ENCODE data around the gene MNAT1.

The MNAT1 gene

DNA sequence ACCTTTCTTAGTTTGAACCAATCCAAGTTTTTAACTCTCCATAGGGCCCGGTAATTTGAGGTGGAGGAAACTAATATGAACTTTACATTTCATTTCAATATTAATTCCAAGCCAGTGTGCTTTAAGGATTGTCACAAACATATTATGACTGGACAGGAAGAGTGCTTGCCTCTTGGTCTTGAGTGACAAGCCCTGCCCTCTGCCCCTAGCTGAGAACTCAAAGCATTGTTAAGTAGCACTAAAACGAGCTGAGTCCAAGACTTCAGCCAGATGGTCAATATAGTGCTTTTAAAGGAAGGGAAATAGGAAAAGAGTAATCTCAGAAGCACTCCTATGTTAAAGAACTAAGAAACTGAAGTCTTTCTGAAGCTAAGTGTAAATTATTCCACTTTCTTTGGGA is 229.2 kb downstream of the MNAT1 start:
- Histone ChIP-seq H3K36me3 (replicated peaks) (no peaks in the 10 kb centered on the region), H3K27ac (no peak overlapping the region), H3K27me3 (replicated peaks) (no peaks in the 10 kb centered on the region), H3K4me3 (ENCODE audit: low read depth, low read length) (no peak overlapping the region)
- no peak for DNase-seq
- TF ChIP-seq, protein P1, sequence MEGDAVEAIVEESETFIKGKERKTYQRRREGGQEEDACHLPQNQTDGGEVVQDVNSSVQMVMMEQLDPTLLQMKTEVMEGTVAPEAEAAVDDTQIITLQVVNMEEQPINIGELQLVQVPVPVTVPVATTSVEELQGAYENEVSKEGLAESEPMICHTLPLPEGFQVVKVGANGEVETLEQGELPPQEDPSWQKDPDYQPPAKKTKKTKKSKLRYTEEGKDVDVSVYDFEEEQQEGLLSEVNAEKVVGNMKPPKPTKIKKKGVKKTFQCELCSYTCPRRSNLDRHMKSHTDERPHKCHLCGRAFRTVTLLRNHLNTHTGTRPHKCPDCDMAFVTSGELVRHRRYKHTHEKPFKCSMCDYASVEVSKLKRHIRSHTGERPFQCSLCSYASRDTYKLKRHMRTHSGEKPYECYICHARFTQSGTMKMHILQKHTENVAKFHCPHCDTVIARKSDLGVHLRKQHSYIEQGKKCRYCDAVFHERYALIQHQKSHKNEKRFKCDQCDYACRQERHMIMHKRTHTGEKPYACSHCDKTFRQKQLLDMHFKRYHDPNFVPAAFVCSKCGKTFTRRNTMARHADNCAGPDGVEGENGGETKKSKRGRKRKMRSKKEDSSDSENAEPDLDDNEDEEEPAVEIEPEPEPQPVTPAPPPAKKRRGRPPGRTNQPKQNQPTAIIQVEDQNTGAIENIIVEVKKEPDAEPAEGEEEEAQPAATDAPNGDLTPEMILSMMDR (IDR thresholded peaks at IDR 0.05; ENCODE audit: low read depth, low read length, missing control alignments): no peak
- in situ Hi-C loops (cut with HindIII; ENCODE audit: low pct_ligation_motif_present, low sequenced_read_pairs): no loop called here

DNA sequence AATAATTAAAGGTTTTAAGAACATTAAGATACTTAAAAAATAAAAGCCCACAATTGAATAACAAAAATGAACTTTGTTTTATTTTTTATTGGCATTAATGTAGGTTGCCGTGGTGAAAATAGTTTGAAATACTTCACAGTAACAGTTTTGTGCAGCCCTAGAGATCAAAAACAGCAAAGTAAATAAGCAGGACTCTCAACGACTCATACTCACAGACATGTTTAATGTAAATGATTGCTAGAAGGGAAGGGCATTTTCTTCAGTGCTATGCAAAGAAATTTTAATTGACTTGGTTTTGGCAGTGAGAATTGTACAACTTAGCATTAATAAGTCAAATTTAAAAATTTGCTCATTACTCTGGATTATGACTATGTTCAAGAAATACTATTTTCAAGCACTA is 230.3 kb downstream of the MNAT1 start:
- TF ChIP-seq, protein P1 (IDR thresholded peaks at IDR 0.05; ENCODE audit: low read depth, low read length, missing control alignments): no peak
- Histone ChIP-seq H3K36me3 (replicated peaks) (no peaks in the 10 kb centered on the region), H3K4me3 (ENCODE audit: low read depth, low read length) (no peak overlapping the region), H3K27ac (no peak overlapping the region), H3K27me3 (replicated peaks) (no peaks in the 10 kb centered on the region)
- in situ Hi-C loops (cut with HindIII; ENCODE audit: low pct_ligation_motif_present, low sequenced_read_pairs): no loop called here
- DNase-seq: no peak

DNA sequence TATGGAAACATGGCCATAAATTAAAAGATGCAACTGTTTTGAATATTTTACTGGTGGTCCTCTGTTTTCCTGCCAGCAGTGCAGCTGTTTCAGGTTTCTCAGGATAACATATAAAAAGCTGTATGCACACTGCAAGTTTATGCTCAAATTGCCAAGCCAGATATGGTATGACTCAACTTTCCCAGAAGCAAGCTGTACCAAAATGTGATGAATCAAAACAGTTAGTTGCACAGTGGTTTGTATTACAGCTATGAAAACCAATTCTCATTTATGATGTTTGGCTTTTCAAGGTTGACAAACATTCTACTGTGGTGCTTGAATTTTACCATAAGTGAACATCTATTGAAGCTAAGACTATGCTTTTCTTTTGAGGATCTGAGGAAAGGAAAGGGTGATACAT is 230.8 kb downstream of the MNAT1 start:
- Histone ChIP-seq H3K27me3 (replicated peaks) (no peaks in the 10 kb centered on the region), H3K27ac (no peak overlapping the region), H3K4me3 (ENCODE audit: low read depth, low read length) (no peak overlapping the region), H3K36me3 (replicated peaks) (no peaks in the 10 kb centered on the region)
- in situ Hi-C loops (cut with HindIII; ENCODE audit: low pct_ligation_motif_present, low sequenced_read_pairs): no loop called here
- TF ChIP-seq, protein P1 (IDR thresholded peaks at IDR 0.05; ENCODE audit: low read depth, low read length, missing control alignments): no peak
- DNase-seq: peak; percentile 64

DNA sequence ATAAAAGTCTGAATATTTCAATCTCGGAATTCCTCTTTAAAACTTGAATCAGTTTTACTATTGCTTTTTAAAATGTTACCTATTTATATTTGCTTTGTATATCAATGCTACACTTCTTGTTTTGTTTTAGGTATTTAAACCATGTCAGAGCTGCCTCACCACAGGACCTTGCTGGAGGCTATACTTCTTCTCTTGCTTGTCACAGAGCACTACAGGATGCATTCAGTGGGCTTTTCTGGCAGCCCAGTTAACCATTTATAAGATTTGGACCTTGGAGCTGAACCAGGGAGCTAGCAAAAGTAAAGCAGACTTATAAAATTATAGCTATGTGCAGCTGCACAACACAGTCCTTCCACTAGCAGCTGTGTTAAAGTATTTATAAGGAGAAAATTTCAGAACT is 233.5 kb downstream of the MNAT1 start:
- DNase-seq: no peak
- TF ChIP-seq, protein P1 (IDR thresholded peaks at IDR 0.05; ENCODE audit: low read depth, low read length, missing control alignments): no peak
- H3K27me3 ChIP-seq (replicated peaks): no peaks in the 10 kb centered on the region
- no peak overlapping the region for H3K27ac ChIP-seq
- no peaks in the 10 kb centered on the region for H3K36me3 ChIP-seq (replicated peaks)
- H3K4me3 ChIP-seq (ENCODE audit: low read depth, low read length): no peak overlapping the region
- in situ Hi-C loops (cut with HindIII; ENCODE audit: low pct_ligation_motif_present, low sequenced_read_pairs): no loop called here

DNA sequence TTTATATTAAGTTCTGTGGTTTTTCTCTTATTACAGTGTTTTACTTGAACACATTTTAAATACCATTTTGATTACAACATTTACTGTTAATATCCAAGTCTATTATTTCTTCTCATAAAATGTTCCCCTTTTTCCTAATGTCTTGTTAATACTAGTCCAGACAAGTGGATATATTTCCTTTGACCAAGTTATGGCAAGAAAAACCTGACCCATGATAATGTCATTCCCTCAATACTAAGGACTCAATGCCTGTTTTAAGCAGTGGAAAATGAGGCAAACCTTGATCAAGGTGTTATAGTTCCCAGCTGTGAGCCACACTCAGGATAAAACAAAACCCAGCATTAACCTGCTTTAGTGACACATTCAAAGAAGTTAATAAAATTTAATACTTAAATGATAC is 234.1 kb downstream of the MNAT1 start:
- Histone ChIP-seq H3K27ac (no peak overlapping the region), H3K4me3 (ENCODE audit: low read depth, low read length) (no peak overlapping the region), H3K27me3 (replicated peaks) (no peaks in the 10 kb centered on the region), H3K36me3 (replicated peaks) (no peaks in the 10 kb centered on the region)
- in situ Hi-C loops (cut with HindIII; ENCODE audit: low pct_ligation_motif_present, low sequenced_read_pairs): no loop called here
- no peak for DNase-seq
- TF ChIP-seq, protein P1 (IDR thresholded peaks at IDR 0.05; ENCODE audit: low read depth, low read length, missing control alignments): no peak

DNA sequence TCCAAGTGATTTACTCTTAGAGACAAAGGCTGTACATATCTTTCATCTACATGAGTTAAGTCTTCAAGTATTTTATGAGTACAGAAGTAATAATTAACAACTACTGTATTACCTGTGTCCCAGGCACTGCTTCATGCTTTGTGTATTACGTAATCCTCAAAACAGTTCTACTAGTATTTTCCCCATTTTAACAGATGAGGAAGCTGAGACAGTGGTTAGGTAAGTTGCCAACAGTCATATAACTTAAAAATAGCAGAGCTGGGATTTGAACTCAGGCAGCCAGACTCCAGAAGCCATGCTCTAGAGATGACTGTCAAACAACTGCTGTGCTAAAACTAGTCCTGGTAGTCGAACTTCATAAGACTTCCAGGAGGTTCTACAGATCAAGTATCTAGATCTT is 235.6 kb downstream of the MNAT1 start:
- H3K4me3 ChIP-seq (ENCODE audit: low read depth, low read length): no peak overlapping the region
- TF ChIP-seq, protein P1 (IDR thresholded peaks at IDR 0.05; ENCODE audit: low read depth, low read length, missing control alignments): no peak
- no peak overlapping the region for H3K27ac ChIP-seq
- DNase-seq: no peak
- no peaks in the 10 kb centered on the region for H3K27me3 ChIP-seq (replicated peaks)
- peaks cover 4% of the 10 kb centered on the region for H3K36me3 ChIP-seq (replicated peaks)
- in situ Hi-C loops (cut with HindIII; ENCODE audit: low pct_ligation_motif_present, low sequenced_read_pairs): no loop called here

Measured in brain microvascular endothelial cell (primary cell).